H1 (cell line): ENCODE measurements around the gene TNIK. TPM values are rescaled to one million over a fixed set of nuclear protein-coding genes. Genes with fewer than 3 reads are reported as not detected.
"Not testable (repeated sequence)": the region's sequence is repeated elsewhere in the genome, so short reads cannot be mapped to it uniquely, and the experiment has no call there.

Experiments
- CTCF ChIA-PET: fragments of 300-600 bp; sonication (Branson Sonifier 250); formaldehyde crosslinking; loops from one replicate; lab custom pipeline; 2021; ENCODE audit not compliant: partially characterized antibody; lab: Charles Lee
- POLR2A ChIA-PET: fragments of 300-600 bp; sonication (Branson Sonifier 250); formaldehyde crosslinking; loops from one replicate; lab custom pipeline; 2021; ENCODE audit warnings: inconsistent platforms; ENCODE audit not compliant: partially characterized antibody; lab: Charles Lee
- DNase-seq, 2 experiments: peaks; one replicate each; pipeline versions ENCODE4 v3.0.0 to v3.0.0-alpha.2; 2010 to 2022; ENCODE audit warnings: low spot score in 2 of 2, low read depth in 1 of 2, mixed read lengths in 1 of 2
- FAIRE-seq: peaks from 2 replicates; lab custom pipeline; 2011; peaks lifted over from hg19 to GRCh38; lab: Jason Lieb, UNC
- H2AFZ ChIP-seq: 2 replicates; pipeline ENCODE4 v1.8.1; 2012; ENCODE audit warnings: low read length, inconsistent platforms
- H2AK5ac ChIP-seq: 2 replicates; pipeline ENCODE4 v1.6.1; 2013; ENCODE audit warnings: low read depth, low read length
- H2BK120ac ChIP-seq: replicated peaks from 2 replicates; pipeline ENCODE3; 2013; ENCODE audit warnings: low read depth, low read length, inconsistent platforms
- H2BK12ac ChIP-seq: 2 replicates; pipeline ENCODE4 v1.6.1; 2013; ENCODE audit warnings: low read depth, low read length
- H2BK15ac ChIP-seq: 2 replicates; pipeline ENCODE4 v1.6.1; 2013; ENCODE audit warnings: low read length
- H2BK20ac ChIP-seq: 2 replicates; pipeline ENCODE4 v1.6.1; 2013; ENCODE audit warnings: low read length
- H2BK5ac ChIP-seq: 2 replicates; pipeline ENCODE4 v1.6.1; 2013; ENCODE audit warnings: low read depth, low read length
- H3K14ac ChIP-seq: 2 replicates; pipeline ENCODE4 v1.6.1; 2013; ENCODE audit warnings: inconsistent platforms; ENCODE audit not compliant: insufficient read length
- H3K18ac ChIP-seq: 2 replicates; pipeline ENCODE4 v1.6.1; 2013; ENCODE audit warnings: low read length; ENCODE audit errors: extremely low read depth
- H3K23ac ChIP-seq: 2 replicates; pipeline ENCODE4 v1.6.1; 2013; ENCODE audit warnings: inconsistent platforms; ENCODE audit not compliant: insufficient read length
- H3K23me2 ChIP-seq: 2 replicates; pipeline ENCODE4 v1.6.1; 2013; ENCODE audit warnings: low read depth, low read length
- H3K27ac ChIP-seq: 2 replicates; pipeline ENCODE4 v1.6.1; 2011; ENCODE audit warnings: low read depth, low read length, inconsistent platforms
- H3K27me3 ChIP-seq, 4 experiments: replicated peaks in 1 of 4; 1 replicate in 1 of 4; 2 replicates in 3 of 4; pipeline versions ENCODE4 v1.6.1 to v1.8.1; 2011 to 2013; ENCODE audit warnings: low read length in 3 of 4, mild to moderate bottlenecking in 3 of 4, inconsistent platforms in 2 of 4, mixed read lengths in 2 of 4, moderate library complexity in 1 of 4; ENCODE audit not compliant: control insufficient read depth in 3 of 4, insufficient read depth in 3 of 4; ENCODE audit errors: extremely low read depth in 1 of 4
- H3K36me3 ChIP-seq, 4 experiments: 2 replicates each; pipeline versions ENCODE4 v1.6.1 to v1.8.1; 2011 to 2013; ENCODE audit warnings: mild to moderate bottlenecking in 4 of 4, low read length in 3 of 4, moderate library complexity in 2 of 4, control low read depth in 1 of 4, inconsistent platforms in 1 of 4; ENCODE audit not compliant: insufficient read depth in 4 of 4, control insufficient read depth in 2 of 4
- H3K4ac ChIP-seq: replicated peaks from 2 replicates; pipeline ENCODE3; 2013; ENCODE audit warnings: low read length, low read depth, mixed read lengths, inconsistent platforms; ENCODE audit not compliant: insufficient read length
- H3K4me1 ChIP-seq, 4 experiments: replicated peaks in 1 of 4; 1 replicate in 1 of 4; 2 replicates in 3 of 4; pipeline versions ENCODE4 v1.6.1 to v1.8.1; 2011 to 2013; ENCODE audit warnings: low read length in 3 of 4, inconsistent platforms in 2 of 4, mixed read lengths in 1 of 4; ENCODE audit not compliant: insufficient read depth in 4 of 4, control insufficient read depth in 3 of 4
- H3K4me2 ChIP-seq, 2 experiments: 2 replicates each; pipeline versions ENCODE4 v1.6.1 to v1.8.1; 2011 to 2013; ENCODE audit warnings: low read depth in 2 of 2, low read length in 2 of 2, control low read depth in 1 of 2, inconsistent platforms in 1 of 2, mild to moderate bottlenecking in 1 of 2; ENCODE audit not compliant: insufficient read depth in 1 of 2
- H3K4me3 ChIP-seq, 4 experiments: fragments of 200-600, 300-600 bp in 1 of 4; sonication (generic), shearing (Covaris generic), sonication (Bioruptor Twin) in 1 of 4; 2 replicates each; pipeline versions ENCODE4 v1.5.1 to v1.8.1; 2011 to 2016; ENCODE audit warnings: low read length in 4 of 4, low read depth in 3 of 4, control low read depth in 2 of 4, inconsistent platforms in 2 of 4, mild to moderate bottlenecking in 2 of 4, mixed read lengths in 1 of 4, moderate library complexity in 1 of 4; ENCODE audit not compliant: insufficient read depth in 2 of 4; ENCODE audit errors: extremely low read depth in 1 of 4
- H3K56ac ChIP-seq: replicated peaks from 2 replicates; pipeline ENCODE3; 2013; ENCODE audit warnings: low read depth, mild to moderate bottlenecking, mixed read lengths, low read length, inconsistent platforms; ENCODE audit not compliant: insufficient read length
- H3K79me1 ChIP-seq: 2 replicates; pipeline ENCODE4 v1.6.1; 2013; ENCODE audit warnings: low read depth, low read length, control low read depth
- H3K79me2 ChIP-seq, 2 experiments: 2 replicates each; pipeline versions ENCODE4 v1.6.1 to v1.8.1; 2012 to 2013; ENCODE audit warnings: low read length in 2 of 2, mild to moderate bottlenecking in 2 of 2, inconsistent platforms in 1 of 2; ENCODE audit not compliant: insufficient read depth in 2 of 2, control insufficient read depth in 1 of 2
- H3K9ac ChIP-seq, 4 experiments: replicated peaks in 1 of 4; 1 replicate in 1 of 4; 2 replicates in 3 of 4; pipeline versions ENCODE4 v1.6.1 to v1.8.1; 2011 to 2013; ENCODE audit warnings: low read depth in 3 of 4, low read length in 3 of 4, control low read depth in 2 of 4, mild to moderate bottlenecking in 2 of 4, moderate library complexity in 2 of 4, inconsistent platforms in 1 of 4; ENCODE audit errors: extremely low read depth in 1 of 4
- H3K9me3 ChIP-seq, 2 experiments: 2 replicates each; pipeline versions ENCODE4 v1.6.1 to v1.8.1; 2012 to 2013; ENCODE audit warnings: mild to moderate bottlenecking in 2 of 2, moderate library complexity in 2 of 2, control low read depth in 1 of 2, inconsistent platforms in 1 of 2, low read depth in 1 of 2, low read length in 1 of 2, mixed read lengths in 1 of 2; ENCODE audit not compliant: insufficient read depth in 2 of 2
- H4K20me1 ChIP-seq, 2 experiments: replicated peaks in 1 of 2; 2 replicates each; pipeline versions ENCODE3 to v1.8.1; 2011 to 2013; ENCODE audit warnings: inconsistent platforms in 2 of 2, low read length in 2 of 2, mild to moderate bottlenecking in 1 of 2; ENCODE audit not compliant: insufficient read depth in 2 of 2, control insufficient read depth in 1 of 2
- H4K5ac ChIP-seq: 2 replicates; pipeline ENCODE4 v1.6.1; 2013; ENCODE audit warnings: low read length, low read depth, mixed read lengths, inconsistent platforms; ENCODE audit not compliant: insufficient read length
- H4K8ac ChIP-seq: 2 replicates; pipeline ENCODE4 v1.8.0; 2013; ENCODE audit warnings: mild to moderate bottlenecking, moderate library complexity, low read length, inconsistent platforms; ENCODE audit not compliant: insufficient read depth; ENCODE audit errors: extremely low read depth
- H4K91ac ChIP-seq: replicated peaks from 2 replicates; pipeline ENCODE3; 2013; ENCODE audit warnings: low read length, mixed read lengths, inconsistent platforms; ENCODE audit not compliant: insufficient read length
- WGBS, 2 experiments: shearing (Covaris generic) in 1 of 2; methylation state at CpG; one replicate each; pipeline versions ENCODE4 v1.1.6 to v1.1.7; 2013 to 2015; ENCODE audit warnings: low lambda C conversion rate in 2 of 2, mixed read lengths in 2 of 2, inconsistent platforms in 1 of 2, low coverage in 1 of 2, missing lambda C conversion rate in 1 of 2; ENCODE audit not compliant: insufficient replicate concordance in 2 of 2, insufficient coverage in 1 of 2, insufficient read length in 1 of 2; ENCODE audit errors: extremely low coverage in 1 of 2, missing lambda C conversion rate in 1 of 2; 5-methylcytosine and 5-hydroxymethylcytosine counted together
- polyA plus RNA-seq, 7 experiments: library from polyadenylated mRNA; depleted of rRNA in 3 of 7; stranded (reverse) in 5 of 7; unstranded in 2 of 7; fragments of >200 nt in 5 of 7; fragments of 200-250 nt in 2 of 7; gene quantifications; 1 replicate in 5 of 7; 2 replicates in 1 of 7; 4 replicates in 1 of 7; pipeline versions ENCODE4 v1.2.1 to v1.2.3, GENCODE V29; 2011 to 2013; ENCODE audit warnings: missing spikeins in 2 of 7, mixed read lengths in 2 of 7
- total RNA-seq: library from RNA; stranded (reverse); fragmentation: NEBNext Ultra II Directional; extraction: Animal tissue kit (Norgen Biotek cat#: 25700); gene quantifications from 2 replicates; pipeline ENCODE4 v1.2.1, GENCODE V29; 2021

The TNIK gene
- total and polyA plus RNA-seq, 2 of the 8 experiments (the other 6 are each of a cell fraction or from before 2014, with no cell fraction given) = 7.4 to 42.0 TPM

- not testable (repeated sequence) for H3K27me3 ChIP-seq, H3K4me2 ChIP-seq, H3K9ac ChIP-seq, H3K9me3 ChIP-seq, H3K27ac ChIP-seq, H4K20me1 ChIP-seq, H3K36me3 ChIP-seq, H2BK20ac ChIP-seq, H3K79me1 ChIP-seq, H4K5ac ChIP-seq, H2BK12ac ChIP-seq, H2BK5ac ChIP-seq, H4K8ac ChIP-seq, H3K14ac ChIP-seq, H3K4ac ChIP-seq, H3K56ac ChIP-seq, H2AK5ac ChIP-seq, H4K91ac ChIP-seq, H3K18ac ChIP-seq, H2BK15ac ChIP-seq, H2BK120ac ChIP-seq, H3K23ac ChIP-seq, H2AFZ ChIP-seq, DNase-seq, H3K23me2 ChIP-seq, FAIRE-seq, H3K4me3 ChIP-seq
- CTCF ChIA-PET = interaction anchor here (0.8 to 3.0 kb wide), 4 partner anchors 13 to 259 kb away, joined by 3 to 8 read pairs (median 5); partner anchors contain the start of gene TNIK
- H3K4me1 ChIP-seq = peaks cover 0 to 12% (median 5%) of the 10 kb centered on the region in 4 experiments; a peak in 6 of 7 replicates
- 90% methylated on average over 1 of the region's 1 CpG; no CpG with 5 or more reads in 1 of the 2 experiments for WGBS, 2 experiments
- POLR2A ChIA-PET = interaction anchor here (0.6 kb wide), 1 partner anchor 155 kb away, joined by 4 read pairs; no protein-coding TSS in a partner anchor
- H3K79me2 ChIP-seq = peaks cover 6 to 65% of the 10 kb centered on the region in 2 experiments; a peak in 3 of 4 replicates
These were observed 12.7 kb downstream of the TNIK start for GRCh38 chr3:171447579-171447891.
